GM23338 (cell line): ENCODE data around the gene TMEM163.

Experiments used
- EZH2 ChIP-seq: fragments of 200-600 bp; sonication (generic); IDR thresholded peaks from one replicate; pipeline ENCODE4 v1.8.0; 2017; ENCODE audit warnings: antibody characterized with exemption, mild to moderate bottlenecking, low read depth; ENCODE audit not compliant: unreplicated experiment
- POLR2AphosphoS5 ChIP-seq: IDR thresholded peaks from 2 replicates; pipeline ENCODE4 v1.6.1; 2016; ENCODE audit warnings: antibody characterized with exemption, low read depth

DNA sequence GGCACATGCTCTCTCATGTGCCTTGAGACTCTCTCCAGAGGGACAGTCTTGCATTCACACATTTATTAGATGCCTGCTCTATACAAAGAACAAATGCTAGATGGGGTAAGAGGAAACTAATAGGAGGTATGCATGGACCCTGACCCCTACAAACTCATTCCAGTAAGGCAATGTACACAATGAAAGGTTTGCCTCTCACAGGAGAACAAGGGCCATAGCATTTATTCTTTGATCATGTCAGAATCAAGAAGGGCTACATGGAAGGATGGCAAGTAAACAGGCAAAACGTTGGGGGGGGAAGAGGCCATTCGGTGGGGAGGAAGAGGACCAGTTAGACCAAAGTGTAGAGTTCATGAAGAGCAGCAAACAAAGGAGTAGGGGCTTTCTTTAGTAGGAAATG, 130.2 kb downstream of the TMEM163 start:
- TF ChIP-seq EZH2 (no peak), POLR2AphosphoS5 (no peak)
